Activated CD4-positive, alpha-beta T cell treated with anti-CD3 and anti-CD28 coated beads, Interleukin-2, amount 50 U/mL, for 48 hours (primary cell): ENCODE measurements around the gene PDE1C.
"Not testable (repeated sequence)": the region's sequence is repeated elsewhere in the genome, so short reads cannot be mapped to it uniquely, and the experiment has no call there.

Experiments used
- DNase-seq, 2 experiments: peaks; one replicate each; pipeline ENCODE4 v3.0.0-alpha.2; 2020

The PDE1C gene

DNA sequence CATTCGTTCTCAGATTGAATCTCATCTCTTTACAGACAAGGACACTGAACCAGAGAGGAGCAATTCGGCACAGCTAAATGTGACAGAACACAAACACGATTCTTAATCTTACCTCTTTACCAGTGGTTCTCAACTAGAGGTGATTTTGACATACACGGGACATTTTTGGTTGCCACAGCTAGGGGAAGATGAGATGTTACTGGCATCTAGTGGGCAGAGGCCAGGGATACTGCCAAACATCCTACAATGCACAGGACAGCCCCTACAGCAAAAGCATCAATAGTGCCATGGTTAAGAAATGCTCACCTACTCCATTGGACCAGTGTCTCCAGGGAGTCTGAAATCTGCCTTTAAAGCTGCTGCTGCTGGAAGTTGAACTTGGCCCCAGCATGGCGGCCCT lies 27.3 kb downstream of the PDE1C start:
- DNase-seq, result no peak

DNA sequence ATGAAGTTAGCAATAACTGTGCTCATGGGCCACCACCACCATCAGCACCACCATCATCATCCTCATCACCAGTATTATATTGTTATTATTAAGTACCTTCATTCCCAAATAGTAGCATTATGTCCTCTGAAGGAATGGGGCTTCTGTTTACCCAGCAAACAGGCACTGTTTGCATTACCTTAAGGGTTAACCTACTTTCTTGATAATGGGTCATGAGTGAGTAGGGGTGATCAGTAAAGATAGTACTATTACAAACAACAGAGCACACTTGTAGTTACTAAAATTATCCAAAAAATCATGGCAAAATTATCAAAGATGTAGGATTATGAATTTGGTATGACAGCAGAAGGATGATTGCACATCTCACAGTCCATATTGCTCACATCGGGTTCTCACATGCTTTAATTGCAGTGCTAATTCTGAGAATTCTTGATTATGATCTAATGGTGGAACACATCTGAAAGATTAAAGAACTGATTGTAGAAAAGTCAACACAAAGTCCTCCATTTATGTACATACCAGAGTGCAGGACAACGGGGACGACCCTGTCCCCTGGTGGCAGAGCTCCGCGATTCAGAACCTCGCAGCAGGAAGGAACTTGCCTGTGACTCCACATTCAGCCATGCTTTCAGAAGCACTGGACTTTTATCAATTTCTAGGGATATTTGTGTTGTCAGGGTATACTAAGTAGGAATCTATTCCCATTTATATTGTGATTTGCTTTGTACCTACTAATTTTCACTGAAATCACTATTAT lies 31.0 kb downstream of the PDE1C start:
- no peak for DNase-seq

DNA sequence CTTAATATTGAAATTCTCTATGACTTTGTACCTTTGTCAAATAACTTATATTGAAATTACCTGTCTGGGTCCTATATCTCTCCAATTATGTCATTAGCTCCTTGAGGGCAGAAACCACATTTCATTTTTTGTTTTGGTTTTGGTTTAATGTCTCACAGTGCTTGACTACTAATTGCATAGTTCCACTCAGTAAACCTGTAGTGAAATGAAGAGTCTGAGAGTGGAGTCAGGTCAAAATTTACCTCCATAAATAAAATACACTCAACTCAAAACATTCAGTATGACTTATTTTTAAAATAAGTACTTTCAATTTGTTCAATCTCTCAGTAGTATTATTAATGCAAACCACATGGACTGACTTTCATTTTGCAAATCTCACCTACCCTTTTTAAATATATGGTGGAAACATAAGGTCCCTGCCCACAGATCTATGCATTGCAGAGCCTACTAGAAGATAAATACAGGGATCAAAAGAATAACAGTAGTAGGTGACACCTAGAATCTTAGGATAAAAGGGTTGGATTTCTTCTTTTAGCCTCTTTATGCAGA lies 32.5 kb downstream of the PDE1C start:
- no peak for DNase-seq

DNA sequence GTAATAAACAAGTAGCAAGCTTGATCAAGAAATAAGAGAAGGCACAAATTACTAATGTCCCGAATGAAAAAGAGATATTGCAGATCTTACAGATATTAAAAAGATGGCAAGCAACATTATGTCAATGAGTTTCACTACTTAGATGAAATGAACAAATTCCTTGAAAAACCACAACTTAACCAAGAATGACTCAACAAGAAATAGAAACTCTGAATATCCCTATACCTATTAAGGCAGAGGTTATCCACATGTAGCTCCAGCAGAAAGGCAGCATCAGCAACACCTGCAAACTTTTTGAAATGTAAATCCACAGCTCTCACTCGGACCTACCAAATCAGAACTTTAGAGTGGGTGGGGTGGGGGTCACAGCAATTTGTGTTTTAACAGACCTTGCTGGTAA lies 33.6 kb downstream of the PDE1C start:
- no peak for DNase-seq

DNA sequence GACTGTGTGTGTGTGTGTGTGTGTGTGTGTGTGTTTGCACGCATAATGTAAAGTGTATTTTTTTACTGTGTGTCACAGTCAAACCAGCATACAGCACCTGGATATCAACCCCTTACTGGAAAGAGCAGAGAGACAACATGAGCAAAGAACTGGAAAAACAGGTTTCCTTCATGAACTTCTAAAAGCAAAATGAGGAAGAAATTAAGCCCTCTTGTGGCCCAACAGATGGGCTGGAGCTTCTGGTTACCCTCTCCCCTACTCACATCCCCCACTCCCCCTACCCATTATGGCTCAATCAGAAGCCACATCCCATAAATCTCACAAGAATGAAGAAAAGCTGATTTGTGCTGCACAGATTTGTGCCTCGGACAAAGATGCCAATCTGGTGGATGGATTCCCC lies 36.2 kb downstream of the PDE1C start:
- no peak for DNase-seq

DNA sequence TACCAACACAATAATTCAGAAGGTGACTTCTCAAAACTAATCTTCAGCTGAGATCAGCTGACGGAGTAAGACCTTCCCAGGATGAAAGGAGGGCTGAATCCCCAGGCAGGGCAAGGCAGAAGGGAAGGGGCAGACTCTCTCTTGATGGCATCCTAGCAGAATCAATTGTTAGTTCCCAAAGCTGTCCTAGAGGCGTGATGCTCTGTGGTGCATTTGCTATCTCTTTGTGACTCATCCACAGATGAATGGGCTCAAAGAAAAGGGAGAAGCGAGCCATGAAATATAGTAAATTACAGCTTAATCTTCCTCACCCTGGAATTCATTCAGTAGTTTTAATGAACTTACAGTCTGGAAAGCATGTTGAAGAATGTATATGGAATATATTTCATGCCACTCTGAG lies 37.2 kb downstream of the PDE1C start:
- no peak for DNase-seq

DNA sequence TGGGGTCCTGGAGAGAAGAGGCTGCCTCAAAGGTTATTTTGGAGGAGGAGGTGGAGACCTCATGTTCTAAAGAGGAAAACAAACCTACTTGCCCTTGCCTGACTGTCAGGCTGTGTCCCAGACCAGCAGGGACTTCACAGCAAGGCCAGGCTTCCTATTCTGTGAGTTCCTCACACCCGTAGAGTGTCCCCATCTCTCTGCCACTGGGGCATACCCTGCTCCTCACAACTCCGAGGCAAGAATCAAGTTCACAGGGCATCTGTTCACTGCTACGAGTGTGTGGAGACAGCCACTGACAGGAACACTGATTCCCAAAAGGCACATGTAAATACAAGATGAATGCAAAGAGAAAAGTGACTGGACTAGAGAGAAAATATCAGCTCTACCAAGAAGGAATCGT lies 38.0 kb downstream of the PDE1C start:
- no peak for DNase-seq

DNA sequence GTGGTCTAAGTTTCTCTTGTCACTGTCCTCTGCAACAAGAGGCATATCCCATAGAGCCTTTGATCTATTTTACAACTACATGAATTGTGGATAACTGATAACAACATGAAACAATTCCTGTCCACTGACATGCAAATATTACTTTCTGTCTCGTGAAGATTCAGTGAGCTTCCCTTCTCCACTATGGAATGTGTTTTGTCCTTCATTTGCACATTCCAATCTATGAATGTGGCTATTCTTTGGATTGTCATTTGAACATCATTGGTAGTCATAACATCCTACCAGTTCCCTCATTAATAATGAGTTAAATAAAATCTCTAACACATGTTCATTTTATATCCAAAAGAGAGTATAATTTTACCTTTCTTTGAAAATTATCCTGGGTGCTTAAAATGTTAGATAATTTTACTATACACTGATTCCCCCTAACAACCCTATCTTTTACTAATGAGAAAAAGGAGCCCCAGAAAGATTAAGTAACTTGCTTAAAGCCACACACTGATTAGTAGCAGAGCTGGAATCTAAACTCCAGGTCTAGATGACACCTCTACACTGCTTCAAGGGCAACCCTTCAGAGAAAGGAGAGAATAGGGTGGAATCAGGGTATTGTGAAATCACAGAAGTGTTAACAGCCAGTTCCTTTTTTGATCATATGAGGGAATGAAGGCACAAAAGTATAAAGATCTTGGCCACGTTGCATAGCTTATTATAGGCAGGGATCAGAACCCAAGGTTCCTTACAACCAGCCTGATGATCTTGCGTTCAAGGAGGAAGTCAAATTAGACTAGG lies 39.1 kb downstream of the PDE1C start:
- DNase-seq, result no peak

DNA sequence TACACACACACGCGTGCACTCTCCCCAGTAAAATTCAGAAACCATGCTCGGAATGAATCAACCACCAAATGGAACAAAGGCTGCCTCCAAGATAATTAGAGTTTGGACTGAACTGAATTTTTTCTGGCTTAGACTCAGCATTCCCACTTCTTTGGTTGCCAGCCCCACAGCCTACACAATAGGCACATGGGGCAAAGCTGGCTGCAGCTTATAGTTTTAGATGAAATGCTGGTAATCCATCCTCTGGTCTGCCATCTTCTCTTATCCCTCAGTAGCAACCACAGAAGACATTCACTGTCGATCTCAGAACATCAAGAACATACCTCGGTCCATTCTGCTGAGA lies 44.2 kb downstream of the PDE1C start:
- DNase-seq, result no peak

DNA sequence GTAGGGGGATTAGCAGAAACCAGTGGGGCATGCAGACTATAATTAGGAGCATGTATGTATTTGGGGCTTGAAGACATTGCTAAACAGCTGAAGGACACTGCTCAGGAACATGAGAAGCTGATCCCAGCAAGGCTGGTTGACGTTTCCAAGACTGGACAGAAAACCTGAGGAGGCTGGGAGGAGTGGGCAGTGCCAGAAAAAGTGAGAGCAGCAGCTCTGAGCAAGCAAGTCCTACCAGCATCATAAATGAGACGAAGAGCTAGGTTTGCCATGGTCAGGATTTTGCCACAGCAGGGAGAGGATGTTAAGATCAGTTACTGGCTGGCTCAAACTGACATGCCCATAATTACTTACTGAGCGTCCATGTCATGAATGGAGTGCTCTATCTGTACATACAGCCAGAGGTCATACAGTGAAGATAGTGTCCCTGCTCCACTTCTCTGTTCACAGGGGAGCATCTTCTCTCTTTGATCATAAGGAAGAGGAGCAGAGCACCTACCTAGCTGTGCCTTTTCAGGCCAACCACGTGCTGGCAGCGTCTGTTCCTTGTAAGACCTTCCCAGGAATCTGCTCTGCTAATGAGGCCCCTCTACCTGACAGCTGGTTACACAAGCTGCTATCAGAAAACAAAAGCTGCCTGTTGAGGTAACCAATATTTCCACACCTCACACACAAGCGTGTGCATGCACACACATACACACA lies 44.7 kb downstream of the PDE1C start:
- DNase-seq, result no peak

DNA sequence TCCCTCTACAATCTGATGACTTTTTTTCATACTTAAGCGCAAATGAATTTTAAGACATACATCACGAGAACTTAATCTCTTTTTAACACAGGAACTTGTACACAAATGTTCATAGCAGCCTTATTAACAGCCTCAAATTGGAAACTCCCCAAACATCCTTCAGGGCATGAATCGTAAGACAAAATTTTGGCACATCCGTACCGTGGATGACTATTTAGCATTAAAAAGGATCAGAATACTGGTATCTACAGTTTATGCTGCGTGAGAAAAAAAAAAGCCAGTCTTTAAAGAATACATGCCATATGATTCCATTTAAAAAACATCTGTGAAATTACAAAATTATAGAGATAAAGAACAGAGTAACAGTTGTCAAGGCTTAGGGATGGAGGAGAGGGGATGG lies 46.8 kb downstream of the PDE1C start:
- no peak for DNase-seq

DNA sequence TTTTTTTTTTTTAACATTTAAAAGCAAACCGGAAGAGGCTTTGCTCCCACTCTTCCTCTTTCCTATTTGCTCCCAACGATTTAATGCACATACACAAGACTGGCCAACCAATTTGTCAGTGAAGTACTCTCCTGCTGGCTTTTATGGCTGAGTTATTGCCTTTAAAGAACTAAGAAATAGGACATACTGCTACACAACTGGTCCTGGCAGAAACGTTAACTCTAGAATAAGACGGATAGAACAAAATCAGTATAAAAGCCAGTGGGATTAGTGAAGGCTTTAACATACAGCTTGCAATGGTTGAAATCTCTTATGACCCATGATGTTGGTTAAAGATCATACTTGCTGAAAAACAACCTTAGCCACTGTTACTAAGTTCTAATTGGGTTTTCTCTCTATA lies 47.2 kb downstream of the PDE1C start:
- DNase-seq, result no peak

DNA sequence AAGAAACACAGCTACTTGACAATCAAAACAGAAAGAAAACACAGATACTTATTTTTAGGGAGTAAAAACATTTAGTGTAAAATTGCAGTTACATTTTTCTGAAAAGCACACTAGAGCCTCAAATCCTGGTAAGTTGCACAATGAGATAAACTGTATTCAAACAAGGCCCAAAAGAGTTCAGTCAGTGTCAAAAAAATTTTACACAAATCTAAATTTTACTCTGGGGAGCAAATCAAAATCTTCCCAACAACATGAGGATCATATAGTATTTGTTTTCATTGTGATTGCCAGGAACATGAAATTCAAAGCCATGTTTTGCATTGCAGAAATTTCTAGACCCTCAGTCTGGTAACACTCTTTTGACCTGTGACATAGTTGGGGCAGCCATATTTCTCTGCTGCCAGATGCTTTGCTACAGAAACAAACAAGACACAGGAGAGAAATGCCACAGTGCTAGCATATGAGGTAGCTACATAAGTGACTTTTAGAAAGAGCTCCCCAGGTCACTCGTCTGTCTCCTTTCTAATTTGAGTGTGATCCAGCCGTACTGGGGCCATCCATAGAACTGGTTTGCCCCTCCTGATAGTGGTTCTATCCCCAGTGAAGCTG lies 49.6 kb downstream of the PDE1C start:
- no peak for DNase-seq

DNA sequence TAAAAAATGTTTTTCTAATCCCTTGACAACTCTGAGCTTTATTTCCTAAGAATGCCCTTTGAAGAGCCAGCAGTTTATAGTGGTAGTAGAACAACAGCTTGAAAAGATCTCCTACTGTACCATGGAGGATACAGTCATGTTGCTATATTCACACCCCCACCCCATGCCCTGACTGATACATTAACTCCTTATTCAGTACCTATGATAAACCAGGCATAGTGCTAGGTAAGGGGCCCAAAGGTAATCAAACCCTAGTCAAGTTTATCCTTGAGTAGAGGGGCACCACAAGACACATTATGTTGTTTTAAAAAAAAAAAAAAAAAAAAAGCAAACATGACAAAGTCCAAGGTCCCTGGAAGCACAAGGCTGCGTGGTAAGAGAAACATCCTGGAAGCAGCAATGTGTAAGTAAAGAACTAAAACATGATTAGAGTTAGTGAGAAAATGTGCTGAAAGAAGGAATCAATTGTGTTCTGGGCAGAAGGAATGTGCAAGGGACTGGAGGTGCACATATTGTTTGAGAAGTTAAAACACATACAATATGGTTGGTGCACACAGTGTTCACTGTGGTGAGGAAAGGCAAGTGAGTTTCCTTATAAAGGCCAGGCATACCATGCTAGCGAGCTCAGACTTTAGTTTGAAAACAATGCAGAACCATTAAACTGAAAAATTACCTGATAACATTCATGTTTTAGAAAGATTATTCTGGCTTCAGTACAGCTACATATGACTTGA lies 51.2 kb downstream of the PDE1C start:
- DNase-seq, result no peak

DNA sequence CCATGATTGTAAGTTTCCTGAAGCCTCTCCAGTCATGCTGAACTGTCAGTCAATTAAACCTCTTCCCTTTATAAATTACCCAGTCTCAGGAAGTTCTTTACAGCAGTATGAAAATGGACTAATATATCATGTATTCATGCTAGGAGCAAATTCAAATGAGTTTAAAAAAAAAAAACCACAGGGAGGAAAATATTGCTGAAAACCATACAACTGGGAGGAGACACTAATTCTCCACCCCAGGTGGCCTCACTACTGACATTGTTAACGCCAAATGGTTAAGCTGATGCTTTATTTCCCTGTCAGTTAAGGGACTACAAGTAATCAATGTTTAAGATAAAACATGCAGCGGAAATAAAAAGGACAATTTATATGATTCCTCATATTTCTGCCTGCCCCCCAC lies 55.1 kb downstream of the PDE1C start:
- no peak for DNase-seq

DNA sequence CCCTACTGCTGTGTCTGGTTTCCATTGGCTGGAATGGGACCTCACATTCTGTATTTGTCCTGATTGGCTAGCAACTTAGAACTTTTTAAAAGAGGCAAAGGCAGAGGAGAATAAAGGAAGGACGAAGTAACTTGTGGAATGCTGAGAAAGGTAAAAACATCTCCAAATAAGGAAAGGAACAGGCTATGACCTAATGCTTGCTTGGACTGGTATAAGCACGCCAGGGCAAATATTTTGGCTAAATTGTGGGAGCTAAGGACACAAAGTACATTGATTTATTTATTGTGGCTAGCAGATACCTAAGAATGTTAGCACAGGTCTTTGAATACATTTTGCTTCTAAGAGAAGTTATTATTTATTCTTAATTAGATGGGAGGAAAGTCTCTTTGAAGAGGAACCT lies 56.7 kb downstream of the PDE1C start:
- not testable (repeated sequence) for DNase-seq

DNA sequence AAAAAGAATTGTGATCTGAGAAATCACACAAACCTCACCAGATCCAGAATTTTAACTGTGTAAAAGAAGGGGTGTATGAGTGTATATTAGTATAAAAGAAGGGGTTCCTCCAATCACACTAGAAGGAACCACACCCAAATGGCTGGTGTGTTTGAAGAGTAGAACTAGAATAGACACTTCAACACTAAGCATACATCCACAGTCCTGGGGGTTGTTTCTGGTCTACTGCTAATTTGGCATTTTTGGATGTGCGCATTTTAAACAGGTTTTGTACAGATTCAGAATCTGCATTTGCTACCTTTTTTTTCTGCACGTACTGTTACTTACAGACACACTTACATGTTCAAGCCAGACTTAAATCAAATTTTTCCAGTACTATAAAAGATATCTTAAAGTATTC lies 64.6 kb downstream of the PDE1C start:
- DNase-seq, result no peak

DNA sequence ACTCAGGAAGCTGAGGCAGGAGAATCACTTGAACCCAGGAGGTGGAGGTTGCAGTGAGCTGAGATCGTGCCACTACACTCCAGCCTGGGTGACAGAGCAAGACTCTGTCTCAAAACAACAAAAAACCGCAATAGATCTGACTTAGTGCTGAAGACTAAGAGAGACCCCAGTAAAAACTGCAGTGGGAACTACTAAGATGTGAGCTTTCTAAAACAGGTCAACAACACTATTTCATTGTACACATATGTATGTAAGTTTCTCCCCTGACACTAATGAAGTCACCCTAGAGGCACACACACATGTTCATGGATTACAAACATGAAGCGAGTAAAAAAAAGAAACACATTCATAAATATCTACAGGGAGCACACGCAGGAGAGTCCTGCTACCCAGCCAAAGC lies 68.3 kb downstream of the PDE1C start:
- DNase-seq, result no peak

DNA sequence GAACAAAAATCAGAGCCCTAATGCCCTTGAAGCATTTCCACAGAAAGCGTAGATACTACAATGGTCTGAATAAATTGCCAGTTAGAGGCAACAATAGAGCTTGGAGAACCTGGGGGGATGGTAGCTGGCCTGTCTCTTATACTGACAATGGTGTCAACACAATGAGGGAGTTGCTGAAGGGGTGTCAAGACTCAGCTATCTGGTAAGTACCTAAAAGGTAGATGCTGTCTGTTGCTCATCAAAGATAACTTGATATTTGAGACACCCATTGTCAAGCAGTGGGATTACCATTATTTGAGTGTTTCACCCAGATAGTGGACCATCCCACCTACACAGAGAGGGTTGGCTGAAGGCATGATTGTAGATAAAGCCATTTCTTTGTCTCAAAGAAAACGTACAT lies 72.8 kb downstream of the PDE1C start:
- no peak for DNase-seq

DNA sequence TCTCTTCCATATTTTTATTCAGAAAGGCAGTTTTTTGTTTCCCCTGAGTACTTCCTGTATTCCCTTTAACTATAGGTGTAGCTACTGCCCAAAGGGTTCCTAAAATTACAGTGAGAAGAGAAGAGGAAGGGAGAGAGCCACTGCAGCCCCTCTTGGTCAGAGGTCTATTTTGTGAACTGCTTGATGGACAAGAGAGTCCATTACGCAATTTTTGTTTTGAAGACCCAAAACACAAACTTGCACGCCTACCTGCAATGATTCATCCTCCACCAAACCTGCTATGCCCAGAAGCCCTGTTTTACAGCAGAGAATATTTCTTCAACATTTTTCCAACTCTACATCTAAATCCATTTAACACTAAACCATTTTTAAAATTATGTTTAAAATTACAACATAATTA lies 75.1 kb downstream of the PDE1C start:
- DNase-seq, result no peak

DNA sequence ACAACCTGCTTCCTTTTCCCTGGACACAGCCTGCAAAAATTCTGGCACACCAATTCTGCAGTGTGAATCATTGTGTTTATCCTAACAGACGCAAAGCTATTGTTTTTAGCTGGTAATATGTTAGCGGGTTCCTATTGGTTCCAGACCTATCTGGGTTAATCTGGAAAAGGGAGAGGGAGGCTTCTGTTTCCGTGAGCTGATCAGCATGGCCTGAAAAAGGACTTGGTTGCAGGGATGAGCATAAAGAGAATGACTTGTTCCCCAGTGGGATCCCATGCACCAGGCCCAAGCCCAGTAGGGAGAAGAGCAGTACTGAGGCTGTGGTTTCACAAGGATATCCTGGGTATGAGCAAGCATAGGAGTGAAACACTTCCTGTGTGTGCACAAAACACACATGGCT lies 78.4 kb downstream of the PDE1C start:
- DNase-seq, result no peak

DNA sequence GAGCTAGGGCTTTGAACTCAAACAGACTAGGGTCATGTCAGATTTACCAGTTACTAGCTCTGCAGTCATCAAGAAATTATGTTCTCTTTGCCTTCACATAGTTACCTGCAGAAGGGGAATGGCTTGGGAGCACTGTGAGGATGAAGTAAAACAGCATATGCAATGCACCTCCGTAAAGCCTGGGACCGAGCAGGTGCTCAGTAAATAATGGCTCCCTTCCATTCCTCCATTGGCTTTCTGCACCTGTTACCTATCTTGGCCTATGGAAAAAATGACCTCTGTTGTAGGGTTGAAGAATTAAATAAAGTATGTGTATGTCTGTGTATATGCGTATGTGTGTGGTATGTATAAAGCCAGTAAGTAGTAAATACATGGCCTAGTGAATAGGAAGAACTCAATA lies 78.8 kb downstream of the PDE1C start:
- no peak for DNase-seq
